GM19035 (cell line): Measurements from ENCODE around the gene MBD2.

Source experiments
- ATAC-seq: cut with Tn5 transposase; IDR thresholded peaks from one replicate; pipeline ENCODE4 v1.9.1; 2021; ENCODE audit not compliant: unreplicated experiment

MBD2 gene

DNA sequence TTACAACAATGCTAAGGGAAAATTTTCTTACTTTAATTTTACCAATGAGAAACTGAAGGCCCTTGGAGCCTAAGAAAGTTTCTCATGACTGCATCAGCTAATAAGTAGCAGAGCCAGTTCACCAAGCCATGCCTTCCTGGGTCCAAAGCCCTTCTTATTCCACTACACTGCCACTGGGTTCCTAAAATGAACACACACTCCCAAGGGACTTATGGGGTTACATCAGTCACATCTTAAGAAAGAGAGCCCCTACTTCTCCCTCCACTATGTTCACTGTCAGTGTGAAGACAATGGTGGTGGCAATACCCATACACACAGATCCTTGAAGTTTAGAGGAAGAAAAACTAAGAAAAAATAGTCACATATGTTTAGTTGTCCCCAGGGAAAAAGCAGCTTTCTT is 20.6 kb downstream of the MBD2 start:
- ATAC-seq: no peak

DNA sequence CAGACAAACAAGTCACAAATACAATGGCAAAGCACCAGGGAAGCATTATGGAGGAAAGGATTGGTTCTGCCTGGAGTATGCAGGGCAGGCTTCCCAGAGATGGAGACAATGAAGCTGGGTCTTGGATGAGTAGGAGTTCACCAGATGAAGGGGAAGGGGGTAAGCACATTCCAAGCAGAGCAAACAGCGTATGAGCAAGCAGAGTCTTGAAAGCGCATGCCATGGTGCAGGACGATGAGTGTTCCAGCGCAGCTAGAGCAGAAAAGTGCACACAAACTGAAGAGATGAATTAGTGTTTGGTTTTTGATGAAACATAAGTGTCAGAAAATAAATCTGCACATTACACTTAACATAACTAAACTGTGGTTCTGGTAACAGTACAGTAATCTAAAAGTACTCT is 21.6 kb downstream of the MBD2 start:
- no peak for ATAC-seq

DNA sequence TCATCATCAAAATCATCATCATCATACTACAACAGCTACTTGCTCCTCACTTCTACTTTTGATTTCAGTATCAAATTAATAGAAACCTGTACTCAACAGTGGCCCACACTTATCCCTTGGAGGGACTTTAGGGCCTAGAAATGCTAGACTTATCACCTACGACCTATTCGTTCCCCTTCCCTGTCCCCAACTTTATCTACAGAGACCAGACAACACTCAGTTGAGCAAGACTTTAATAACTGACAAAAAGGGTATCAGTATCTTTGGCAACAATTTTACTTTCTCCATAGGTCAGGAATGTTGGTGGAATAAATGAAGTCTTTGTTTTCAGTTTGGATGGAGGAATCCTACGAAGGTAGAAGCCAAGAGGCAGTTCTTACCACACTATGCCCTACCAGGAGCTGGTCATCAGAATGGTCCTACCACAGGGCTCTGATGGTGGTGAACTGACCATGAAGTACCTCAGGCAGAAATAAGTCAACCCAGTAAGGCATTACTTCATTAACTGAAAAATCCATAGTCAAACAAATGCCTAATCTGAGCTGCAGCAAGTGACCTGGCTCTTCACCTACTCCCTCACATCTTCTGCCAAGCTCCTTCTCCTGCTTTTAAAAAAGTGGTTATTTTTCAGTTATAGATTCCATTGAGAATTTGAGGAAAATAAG is 26.6 kb downstream of the MBD2 start:
- ATAC-seq: no peak

DNA sequence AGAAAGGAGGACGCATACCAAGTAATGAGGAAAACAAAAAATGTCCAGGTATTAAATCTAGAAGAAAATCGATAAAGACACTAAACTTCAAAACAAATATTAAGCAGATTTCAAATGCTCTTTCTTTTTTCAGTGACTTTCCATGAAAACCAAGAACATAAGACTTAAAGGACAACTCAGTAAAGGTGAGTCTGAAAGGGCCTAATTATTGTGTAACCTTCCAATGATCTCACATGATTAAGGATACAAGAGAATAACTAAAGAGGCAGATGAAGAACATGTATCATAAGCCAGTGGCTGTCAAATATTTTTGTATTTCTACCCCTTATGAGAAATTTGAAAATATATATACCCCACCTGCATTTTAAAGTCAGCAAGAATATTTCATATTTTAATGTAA is 30.7 kb downstream of the MBD2 start:
- no peak for ATAC-seq

DNA sequence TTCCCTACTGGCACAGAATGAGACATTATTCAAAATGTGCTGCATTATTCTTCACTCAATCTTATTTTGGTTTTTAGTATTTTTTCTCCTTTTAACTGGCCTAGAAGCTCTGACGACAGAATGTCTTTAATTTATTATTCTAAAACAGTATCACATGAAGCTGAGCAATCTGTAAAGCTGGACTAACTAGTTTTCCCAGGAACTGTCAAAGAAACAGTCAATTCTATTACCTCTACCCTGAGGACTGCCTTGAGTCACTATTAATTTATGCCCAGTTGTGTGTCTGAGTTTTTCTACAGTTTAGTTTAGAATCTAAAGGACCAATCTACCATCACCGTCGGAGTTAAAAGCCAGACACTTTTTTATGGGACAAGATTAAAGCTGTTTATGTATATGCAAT is 31.6 kb downstream of the MBD2 start:
- no peak for ATAC-seq

DNA sequence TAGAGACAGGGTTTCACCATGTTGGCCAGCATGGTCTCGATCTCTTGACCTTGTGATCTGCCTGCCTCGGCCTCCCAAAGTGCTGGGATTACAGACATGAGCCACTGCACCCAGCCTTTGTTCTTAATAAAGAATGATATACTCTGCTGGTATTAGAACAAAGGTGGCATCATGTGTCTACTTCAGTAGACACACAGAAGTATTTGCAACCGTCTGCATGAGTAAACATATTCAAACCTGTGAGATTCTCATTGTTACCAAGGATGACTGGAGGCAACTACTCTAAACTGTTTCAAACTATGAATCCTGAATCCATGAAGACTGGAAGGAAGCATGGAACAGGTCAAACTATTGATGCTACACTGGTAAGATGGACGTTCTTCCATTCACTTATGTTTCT is 32.1 kb downstream of the MBD2 start:
- ATAC-seq: no peak

DNA sequence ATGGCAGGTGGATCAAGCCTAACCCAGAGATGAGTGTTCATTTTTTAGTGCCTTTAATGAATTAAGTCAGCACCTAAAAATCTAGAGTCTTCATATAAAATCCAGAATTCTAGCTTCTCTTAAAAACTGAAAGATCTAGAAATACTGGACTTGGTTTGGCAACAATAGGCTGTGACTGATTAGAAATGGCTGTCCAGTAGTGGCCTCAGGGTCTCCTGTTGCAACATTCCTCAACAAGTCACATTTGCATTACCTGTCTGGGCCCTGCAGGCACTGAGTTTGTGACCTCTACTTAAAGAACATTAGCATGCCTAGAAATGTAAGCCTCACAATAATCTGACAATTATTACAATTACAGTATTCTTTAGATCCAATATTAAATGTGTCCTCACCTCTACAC is 33.1 kb downstream of the MBD2 start:
- no peak for ATAC-seq

DNA sequence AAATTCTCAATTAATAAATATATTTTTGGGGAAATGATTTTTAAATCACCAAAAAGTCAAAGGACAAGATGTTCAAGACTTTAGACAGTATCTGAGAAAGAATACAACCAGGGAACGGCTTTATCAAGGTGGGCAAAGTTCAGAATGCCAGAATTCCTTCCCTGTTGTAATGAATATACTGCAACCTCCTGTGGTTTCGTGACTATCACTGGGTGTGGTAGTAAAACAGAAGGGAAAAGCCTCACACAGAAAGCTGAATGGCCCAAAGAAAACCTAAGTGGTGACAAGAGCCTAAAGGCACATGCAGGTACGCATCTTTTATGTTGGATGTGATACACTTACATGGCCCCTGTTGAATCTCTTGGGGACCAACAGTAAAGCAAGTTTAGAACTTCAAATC is 37.1 kb downstream of the MBD2 start:
- ATAC-seq: no peak

DNA sequence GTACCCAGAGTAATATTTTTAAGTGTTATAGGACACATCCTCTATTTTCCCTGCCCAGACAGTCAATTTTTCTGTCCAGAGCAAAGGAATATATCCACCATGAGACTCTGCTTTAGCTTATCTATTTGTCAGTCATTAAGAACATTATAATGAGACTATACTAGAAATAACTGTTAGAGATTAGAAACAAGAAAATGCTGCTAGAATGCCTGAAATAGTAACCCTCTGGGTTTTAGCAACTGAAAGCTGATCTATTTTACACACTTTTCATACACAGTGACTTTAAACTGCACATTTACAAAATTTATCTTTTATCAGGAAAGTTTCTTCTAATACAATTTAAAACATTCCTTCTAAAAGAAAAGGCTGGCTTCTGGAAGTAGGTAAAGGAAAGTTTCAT is 39.6 kb downstream of the MBD2 start:
- ATAC-seq: no peak

DNA sequence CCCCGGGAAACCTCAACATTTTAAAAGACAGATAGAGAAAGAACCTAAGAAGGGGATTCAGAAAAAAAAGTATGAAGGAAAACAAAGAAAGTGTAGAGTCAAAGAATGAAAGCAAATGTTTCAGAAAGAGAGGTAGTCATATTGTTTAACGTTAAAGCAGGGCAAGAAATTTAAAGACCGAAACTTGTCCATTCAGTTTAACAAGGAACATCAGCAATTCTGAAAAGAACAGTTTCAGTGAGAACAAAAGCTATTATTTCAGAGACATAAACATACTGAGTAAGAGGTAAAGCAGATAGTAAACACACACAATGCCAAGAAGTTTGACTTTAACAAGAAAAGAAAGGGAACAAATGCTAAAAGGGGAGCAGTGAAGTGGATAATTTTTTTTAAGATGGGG is 41.1 kb downstream of the MBD2 start:
- no peak for ATAC-seq

DNA sequence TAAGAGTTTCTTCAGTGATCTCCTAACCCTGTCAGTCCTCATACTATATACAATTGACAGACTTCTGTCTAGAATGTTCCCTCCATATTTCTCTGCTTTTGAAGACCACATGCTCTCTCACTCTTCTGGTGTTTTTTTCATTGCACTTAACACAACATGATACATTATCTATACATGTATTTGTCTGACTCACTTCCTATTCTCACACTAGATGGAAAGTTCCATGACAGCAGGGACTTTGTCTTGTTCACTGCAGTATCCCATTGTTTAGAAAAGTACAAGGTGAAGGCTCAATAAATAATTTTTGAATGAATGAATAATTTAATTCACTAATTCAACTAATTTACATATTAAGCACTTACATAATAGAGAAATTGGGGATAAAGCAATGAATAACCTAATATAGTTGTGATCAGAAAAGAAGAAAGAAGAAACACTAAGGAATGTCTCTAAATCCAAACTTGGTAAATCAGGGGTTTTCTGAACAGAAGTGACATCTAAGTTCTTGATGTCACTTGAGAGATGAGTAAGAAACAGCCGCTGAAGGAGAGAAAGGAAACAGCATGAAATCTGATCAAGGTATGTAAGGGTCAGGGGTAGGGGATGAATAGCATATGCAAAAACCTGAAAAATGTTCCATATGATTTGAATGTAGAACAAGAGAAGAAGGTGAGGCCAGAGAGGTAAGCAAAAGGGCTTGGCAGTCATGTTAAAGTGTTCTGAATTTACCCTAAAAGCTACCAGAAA is 42.4 kb downstream of the MBD2 start:
- ATAC-seq: no peak

DNA sequence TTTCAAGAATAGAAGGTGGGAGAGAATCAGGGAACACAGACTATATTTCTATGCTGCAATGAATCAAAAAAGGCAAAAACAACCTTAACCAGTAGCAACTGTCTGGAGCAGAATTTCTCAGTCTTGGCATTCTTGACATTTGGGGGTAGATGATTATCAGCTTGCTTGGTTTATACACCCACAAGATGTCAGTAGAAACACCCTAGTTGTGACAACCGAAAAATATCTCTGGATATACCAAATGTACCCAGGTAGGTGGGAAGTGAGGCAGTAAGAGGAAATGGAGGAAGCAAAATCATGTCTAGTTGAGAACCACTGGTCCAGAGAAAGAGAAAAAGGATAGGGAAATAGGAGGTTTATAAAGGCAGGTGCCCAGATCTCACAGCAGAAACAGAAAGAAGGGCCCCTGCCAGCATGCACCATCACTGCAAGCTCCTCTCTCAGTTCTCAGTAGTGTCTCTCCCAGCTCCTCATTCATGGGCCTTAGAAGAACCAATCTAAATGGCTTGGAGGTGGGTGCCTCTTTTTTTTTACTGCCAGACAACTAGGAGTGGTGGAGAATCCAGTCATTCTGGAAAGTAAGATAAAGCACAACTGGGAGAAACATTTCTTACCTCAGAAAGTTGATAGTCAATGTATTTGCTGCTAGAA is 50.4 kb downstream of the MBD2 start:
- ATAC-seq: no peak

DNA sequence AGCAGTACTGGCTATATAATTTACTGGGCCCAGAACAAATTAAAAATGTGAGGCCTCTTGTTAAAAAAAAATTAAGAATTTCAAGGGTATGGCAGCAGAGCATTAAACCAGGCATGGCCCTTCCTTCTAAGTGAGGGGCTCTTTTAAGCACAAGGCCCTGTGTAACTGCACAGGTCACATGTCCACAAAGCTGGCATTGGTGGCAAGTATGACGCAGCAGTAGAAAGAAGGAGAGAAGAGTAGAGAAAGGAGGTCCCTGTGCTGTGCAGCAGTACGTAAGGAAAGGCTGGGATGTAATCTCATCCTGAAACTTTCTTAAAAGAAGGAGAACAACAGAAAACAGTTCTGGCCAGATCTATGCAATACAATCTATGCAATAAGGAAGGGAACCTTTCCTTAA is 51.2 kb downstream of the MBD2 start:
- ATAC-seq: no peak

DNA sequence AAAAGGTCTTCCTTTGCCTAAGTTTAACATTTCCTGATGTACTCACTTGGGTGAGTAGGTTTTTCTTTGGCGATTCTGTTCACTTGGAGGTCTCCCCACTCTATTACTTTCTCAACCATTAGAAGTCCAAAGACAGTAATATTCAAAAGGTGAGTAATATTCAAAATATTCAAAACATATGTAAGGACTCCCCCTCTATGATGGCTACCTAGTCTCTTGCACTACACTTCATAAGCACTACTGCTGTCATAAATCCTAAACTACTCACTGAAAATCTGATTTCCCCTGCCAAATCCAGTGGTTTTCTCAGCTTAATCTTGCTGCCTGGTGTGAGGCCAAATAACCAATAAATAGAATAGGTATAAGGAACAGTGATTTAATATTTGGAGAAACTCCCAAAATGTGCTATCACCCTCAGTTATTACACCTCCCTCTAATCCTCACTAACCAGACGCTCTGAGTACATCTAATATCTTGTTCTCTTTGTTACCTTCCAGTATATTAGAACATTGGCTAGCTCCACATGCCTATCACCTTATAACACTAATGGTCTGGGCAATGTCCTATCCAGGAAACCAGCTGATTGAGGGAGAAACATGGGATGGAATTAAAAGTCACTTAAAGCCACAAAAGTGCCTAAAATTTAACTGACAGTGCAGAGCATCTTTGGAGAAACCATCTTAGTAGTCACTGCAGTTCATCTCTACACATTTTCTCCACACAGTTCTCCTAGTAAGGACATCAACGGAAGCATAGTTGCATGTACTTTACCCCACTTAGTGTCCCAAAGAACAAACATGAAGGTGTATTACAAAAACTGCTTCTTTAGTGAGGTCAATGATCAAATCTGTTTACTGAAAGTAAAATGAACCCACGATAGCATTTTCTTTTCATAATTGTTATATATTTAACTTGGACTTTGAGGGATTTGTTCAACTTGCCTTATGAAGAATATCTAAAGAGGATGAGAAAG is 54.8 kb downstream of the MBD2 start:
- ATAC-seq: no peak

DNA sequence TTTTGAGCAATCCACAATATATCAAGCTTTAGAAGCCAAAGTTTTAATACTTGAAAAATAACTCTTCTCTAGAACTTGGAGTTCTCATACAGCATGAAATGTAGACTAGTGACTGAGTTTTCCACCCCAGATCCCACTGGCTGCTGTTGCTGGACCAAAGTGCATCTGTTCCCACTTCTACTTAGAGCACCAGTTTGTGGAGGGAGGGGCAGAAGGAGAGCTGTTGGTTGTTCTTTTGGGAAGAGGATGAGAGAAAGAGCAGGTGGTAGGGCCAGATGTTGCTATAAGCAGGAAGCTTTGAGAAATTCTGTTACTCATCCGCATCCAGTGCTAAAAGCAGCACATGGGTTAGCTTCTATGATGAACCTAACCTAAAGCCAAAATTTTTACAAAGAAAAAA is 59.0 kb downstream of the MBD2 start:
- no peak for ATAC-seq

DNA sequence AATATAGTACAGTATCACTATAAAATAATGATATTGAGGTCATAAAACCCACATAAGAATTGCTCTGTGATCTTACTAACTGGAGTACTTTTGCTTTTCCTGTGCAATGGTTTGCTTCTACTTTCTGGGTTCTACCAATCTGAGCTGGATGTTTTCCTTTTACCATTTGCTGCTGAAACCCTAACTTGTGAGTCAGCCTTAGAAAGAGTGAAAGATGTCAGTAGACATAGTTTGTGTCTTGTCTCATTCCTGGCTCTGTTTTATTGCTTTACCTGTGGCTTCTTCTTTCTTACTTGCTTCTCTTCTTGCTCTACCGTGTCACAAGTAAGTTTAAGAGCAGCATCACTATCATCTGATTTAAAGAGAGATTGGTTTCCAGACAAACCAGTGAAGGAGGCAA is 61.0 kb downstream of the MBD2 start:
- ATAC-seq: no peak

DNA sequence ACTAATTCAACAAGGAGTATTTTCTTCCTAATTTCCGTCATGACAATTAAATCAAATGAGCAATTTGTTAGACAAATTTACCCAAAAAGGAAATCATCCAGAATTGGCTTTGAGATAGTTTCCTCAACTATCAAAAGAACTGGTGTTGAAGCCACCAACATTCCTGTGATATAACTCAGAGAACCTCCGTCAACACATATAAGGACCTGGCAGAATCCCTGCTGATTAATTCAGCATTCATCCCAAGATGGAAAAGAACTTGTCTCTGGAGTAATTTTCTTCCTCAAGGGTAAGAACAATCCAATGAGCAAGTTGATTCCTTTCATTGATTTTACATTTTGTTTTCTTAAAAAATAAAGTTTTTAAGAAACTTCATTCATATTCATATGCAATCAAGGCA is 62.0 kb downstream of the MBD2 start:
- ATAC-seq: no peak

DNA sequence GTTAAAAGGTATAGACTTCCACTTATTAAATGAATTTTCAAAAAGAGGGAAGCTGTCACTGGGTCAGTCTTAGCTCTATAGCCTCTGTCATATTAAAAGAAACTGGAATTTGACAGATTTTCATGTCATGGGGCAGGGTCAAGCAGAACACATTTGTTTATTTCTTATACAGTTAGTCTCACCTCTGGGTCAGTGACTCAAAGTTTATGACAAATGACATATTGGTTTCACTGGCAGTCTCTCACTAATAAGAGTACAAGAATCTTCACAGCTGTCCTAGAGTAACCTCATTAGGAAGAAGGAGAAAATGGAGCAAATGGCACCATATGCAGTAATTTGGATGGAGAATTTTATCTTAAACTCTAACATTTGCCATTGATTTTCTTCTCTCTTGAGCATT is 63.2 kb downstream of the MBD2 start:
- ATAC-seq: no peak

DNA sequence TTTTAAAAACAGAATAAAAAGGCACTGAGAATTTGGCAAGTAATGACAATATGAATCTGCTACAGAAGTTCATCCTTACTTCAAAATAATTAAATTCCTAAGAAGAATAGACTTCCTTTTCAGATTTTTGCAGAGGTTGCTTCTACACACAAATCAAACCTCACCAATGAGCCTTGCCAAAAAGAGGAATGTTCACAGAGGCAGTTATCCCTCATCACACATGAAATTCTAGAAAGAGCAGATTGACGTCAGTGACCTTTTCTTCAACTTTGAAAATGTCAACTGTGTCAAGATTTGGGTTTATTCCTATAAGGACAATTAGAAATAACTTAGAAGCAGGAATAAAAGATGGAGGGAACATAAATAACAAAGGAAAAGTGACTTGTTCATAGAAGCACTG is 64.6 kb downstream of the MBD2 start:
- no peak for ATAC-seq

DNA sequence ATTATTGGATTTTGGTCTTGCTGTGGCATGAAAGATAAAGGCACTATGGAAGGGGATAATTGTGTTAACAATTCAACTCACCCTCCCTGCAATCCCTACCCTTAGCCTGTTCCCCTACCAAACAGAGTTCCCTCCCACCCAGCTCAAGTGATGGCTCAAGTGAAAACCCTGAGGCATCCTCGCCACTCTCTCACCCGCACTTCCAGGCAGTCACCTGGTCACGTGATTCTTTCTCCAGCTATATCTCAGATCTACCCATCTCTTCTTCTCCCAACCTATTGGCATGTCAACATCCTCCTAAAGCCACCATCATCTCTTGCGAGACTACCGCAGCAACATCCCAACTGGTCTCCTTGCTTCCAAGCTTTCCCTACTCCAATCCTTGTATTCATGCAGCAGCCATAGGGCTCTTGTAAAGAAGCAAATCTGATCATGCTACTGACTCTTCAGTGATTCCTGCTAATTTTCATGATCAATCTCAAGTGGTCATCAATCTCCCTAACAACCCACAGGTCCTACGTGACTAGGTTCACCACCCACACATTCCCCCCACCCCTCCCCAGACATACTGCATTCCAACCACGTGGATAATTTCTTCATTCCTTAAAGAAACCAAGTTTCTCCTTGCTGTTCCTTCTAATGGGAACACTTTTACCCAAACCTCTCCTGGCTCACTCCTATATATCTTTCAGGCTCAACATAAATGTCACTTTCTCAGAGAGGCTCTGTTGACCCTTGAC is 66.7 kb downstream of the MBD2 start:
- no peak for ATAC-seq

DNA sequence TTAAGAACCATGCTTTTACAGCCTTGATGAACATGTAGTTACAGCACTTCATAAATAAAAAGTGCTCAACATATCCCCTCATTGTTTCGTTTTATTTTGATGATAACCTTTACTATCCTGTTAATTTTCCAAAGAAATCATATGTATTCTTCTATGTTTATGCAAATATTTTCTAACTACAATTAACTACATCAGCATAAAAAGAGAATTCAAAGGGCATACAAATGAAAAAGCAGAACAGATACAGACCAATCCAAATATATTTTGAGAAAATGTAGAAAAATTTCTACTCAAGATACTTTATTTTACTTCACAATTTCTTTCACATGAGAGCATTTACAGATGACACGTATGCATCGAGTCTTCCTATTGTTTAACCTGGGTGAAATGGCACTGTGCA is 69.1 kb downstream of the MBD2 start:
- no peak for ATAC-seq
